Glomerular visceral epithelial cell (primary cell): ENCODE results near the gene SPARCL1.
"Not testable (repeated sequence)": the region's sequence is repeated elsewhere in the genome, so short reads cannot be mapped to it uniquely, and the experiment has no call there.

Source experiments
- DNase-seq: peaks from one replicate; pipeline ENCODE4 v3.0.0-alpha.2; 2016; ENCODE audit errors: extremely low spot score

Gene SPARCL1

GRCh38 chr4:87502580-87503238, 26.5 kb downstream of the SPARCL1 start:
- DNase-seq, result peak; percentile 30

DNA sequence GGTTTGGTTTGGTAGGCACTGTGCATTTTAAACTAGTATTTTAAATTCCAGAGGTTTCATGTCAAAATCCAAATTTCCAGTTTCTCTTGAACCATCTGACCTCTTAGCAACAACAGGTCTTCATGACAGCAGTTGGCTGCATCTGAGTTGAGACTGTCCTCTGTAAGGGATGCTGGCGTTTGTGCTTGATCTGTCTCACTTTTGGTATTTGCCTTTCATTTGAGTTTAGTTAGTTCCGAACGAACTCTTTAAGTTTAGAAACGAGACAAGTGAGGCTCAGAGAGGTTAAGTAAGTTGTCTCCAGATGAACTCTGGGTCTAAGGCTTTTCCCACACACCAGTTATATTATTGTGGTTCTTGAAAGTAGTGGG, 29.1 kb downstream of the SPARCL1 start:
- DNase-seq, result no peak

DNA sequence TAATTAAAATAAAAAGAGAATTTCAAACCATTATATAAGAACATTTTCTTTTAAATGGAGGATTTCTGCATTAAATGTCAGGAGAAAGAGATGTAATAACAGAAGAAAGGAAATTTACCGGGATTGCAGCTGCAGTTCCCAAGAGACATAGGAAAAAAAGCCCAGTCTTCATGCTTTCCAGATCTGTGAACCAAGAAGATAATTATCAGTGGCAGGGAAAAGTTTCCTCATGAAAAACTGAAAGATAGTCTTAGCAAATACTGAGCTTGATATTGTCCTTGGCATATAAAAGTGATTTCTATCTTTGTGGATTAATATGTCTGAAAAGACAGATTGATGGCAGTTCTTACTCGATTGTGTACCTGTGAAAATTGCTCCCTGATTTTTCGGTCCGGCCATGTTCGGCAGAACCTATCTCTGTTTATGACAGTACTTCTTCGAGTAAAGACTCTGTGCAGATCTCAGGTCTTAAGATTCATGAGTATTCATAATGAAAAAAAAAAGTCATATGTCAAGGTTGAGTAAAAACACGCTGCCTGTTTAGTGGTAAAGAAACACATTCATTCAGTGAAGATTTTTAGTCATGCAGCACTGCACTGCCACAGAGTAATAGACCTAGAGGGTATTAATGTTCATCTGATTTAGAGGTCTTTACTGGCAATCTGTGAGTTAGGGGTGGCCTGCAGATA, 29.6 kb downstream of the SPARCL1 start:
- DNase-seq, result no peak

DNA sequence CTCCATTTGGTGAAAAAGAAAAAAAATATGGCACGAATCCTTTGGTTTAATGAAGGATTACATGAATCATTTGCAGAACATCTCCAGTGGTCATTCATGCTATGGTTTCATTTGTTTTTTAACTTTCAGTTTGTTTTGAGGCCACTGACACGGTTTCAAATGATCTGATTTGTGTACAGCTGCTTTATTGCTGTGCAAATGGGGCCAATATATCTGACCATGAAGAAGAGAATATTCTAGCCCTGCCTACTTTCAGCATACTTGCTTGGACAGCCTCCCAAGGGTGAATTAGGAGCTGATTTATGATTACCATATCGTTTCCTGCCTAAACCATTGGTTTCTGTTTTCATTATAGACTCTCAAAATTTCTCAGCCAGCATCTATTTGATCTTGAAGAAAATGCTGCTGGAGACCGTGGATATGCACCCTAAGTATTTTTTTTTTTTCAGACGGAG, 30.7 kb downstream of the SPARCL1 start:
- DNase-seq, result no peak

DNA sequence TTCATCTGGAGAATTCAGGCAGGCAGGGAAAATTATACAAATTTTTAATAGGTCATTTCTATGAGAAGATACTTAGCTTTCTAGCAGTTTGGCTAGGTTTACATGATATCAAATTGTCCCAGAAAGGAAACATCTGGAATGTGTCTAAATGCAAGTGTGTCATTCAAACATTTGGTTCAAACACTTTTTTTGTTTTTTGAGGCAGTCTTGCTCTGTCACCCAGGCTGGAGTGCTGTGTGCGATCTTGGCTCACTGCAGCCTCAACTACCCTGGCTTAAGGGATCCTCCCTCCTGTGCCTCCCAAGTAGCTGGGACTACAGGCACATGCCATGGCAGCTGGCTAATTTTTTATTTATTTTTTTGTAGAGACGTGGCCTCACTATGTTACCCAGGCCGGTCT, 31.6 kb downstream of the SPARCL1 start:
- no peak for DNase-seq

GRCh38 chr4:87497159-87497558, 32.0 kb downstream of the SPARCL1 start:
- no peak for DNase-seq

DNA sequence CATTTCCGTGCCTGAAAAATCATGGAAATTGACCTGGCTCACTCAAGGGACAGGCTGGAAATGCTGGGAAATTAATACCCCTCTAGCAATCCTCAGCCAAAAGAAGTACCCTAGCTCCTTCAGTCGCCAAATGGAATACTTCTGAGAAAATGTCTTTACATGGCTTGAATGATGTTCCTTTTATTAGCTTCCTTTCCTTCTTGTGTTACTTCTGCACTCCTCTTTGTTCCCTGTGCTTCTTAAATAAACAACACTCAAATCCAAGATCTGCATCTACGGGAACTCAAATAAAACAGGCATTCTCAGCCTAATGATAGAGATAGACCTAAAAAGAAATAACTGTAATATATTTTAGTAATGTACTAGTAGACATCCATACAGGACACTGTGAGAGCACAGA, 36.1 kb downstream of the SPARCL1 start:
- DNase-seq, result no peak

GRCh38 chr4:87491851-87492250, 37.3 kb downstream of the SPARCL1 start:
- DNase-seq, result not testable (repeated sequence)

- no peak for DNase-seq
Measured at GRCh38 chr4:87491436-87491835, 37.7 kb downstream of the SPARCL1 start.

- no peak for DNase-seq
Measured at GRCh38 chr4:87490664-87491369, 38.4 kb downstream of the SPARCL1 start.

- DNase-seq, result no peak
Measured at GRCh38 chr4:87489678-87490077, 39.5 kb downstream of the SPARCL1 start.

- DNase-seq, result not testable (repeated sequence)
Measured at GRCh38 chr4:87488666-87489065, 40.5 kb downstream of the SPARCL1 start.

GRCh38 chr4:87483247-87483646, 45.9 kb downstream of the SPARCL1 start:
- not testable (repeated sequence) for DNase-seq

DNA sequence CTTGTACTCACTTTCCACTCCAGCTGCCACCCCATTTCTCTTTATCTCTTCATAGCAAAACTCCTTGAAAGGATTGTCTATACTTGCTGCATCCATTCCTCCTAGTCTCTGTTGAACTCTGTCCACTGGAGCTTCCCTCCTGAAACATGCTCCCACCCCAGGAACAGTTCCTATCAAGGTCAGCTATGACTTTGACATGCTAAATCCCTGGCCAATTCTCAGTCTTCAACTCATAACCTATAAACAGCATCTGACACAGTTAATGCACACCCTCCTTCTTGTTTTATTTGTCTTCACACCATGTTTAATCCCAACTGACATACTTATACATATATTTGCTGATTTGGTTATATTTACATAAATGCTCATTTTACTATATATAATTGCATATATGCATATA, 47.8 kb downstream of the SPARCL1 start:
- no peak for DNase-seq

- no peak for DNase-seq
Measured at GRCh38 chr4:87478732-87479250, 50.4 kb downstream of the SPARCL1 start.

- DNase-seq, result no peak
Measured at GRCh38 chr4:87476934-87477333, 52.2 kb downstream of the SPARCL1 start.

GRCh38 chr4:87469390-87469789, 59.8 kb downstream of the SPARCL1 start:
- DNase-seq, result no peak

DNA sequence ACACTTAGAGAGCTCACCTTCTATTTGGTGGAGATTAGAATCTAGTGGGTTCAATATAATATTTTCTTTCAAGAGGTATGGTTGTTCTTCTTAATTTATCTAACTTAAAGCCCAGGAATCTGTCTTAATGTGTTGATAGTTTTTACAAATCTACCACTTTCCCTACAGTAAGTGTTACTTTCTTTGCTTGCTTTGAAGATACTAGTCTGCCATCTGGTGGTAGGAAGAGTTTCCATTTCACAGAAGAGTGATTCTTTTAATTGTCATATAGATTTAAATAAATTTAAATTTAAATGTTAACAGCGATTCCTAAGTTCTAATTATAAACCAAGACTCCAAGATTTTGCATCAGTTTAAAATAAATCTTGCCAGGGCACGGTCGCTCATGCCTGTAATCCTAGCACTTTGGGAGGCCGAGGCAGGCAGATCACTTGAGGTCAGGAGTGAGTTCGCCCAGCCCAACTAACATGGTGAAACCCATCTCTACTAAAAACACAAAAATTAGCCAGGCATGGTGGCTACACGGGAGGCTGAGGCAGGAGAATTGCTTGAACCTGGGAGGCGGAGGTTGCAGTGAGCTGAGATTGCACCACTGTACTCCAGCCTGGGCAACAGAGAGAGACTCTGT, 63.3 kb downstream of the SPARCL1 start:
- peak; percentile 46 for DNase-seq

DNA sequence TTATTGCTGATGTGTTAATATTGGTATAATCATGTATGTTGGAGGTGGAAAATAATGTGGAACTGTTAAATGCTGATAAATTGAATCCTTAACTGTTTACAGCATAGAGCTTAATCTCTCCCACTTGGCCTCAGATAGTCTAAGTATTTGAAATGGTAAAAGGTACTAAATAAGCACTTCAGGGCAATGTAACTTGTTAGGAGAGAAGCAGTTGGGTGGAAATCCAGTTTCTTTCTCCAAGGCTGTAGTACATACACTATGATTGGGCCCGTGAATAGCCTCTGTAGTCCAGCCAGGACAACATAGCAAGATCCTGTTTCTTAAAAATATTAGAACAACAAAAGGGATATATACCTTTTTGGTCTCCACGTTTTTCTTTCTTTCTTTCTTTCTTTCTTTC, 67.1 kb downstream of the SPARCL1 start:
- DNase-seq, result no peak

DNA sequence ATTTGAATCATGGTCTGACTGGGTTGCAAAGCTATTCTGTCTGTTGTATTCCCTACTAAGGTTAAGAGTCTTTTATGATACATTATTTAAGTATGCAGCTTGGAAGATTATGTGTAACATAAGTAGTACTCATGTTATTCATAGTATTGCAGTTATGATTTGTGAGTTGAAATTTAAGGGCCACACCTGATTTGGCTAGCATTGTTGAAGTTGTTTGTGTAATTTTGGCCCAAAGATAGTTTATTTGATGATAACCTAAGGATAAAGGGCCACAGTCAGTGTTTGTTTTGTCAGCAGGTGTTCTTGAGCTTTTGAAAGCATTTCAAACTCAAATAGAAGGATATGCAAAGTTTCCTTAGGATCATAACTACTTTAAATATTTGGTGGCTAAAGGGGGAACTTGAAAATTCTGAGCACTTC, 67.9 kb downstream of the SPARCL1 start:
- no peak for DNase-seq

DNA sequence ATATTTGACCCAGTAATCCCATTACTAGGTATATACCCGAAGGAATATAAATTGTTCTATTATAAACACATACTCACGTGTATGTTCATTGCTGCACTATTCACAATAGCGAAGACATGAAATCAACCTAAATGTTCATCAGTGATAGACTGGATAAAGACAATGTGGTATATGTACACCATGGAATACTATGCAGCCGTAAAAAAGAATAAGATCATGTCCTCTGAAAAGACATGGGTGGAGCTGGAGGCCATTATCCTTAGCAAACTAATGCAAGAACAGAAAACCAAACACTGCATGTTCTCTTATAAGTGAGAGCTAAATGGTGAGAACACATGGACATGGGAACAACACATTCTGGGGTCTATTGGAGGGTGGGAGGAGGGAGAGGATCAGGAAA, 70.3 kb downstream of the SPARCL1 start:
- no peak for DNase-seq

- DNase-seq, result no peak
Measured at GRCh38 chr4:87451537-87451936, 77.6 kb downstream of the SPARCL1 start.
